ENCODE measurements around the gene TRPM4.

- no peak for TF ChIP-seq CTCF (IDR thresholded peaks at IDR 0.05)
- TF ChIP-seq EP300 (IDR thresholded peaks at IDR 0.05): no peak
Measured at GRCh38 chr19:49165111-49165750, 7.6 kb downstream of the TRPM4 start.

All from upper lobe of left lung (tissue), 4 donors.